ENCODE results near the gene ACSF2. TPM values are rescaled to one million over a fixed set of nuclear protein-coding genes. Genes with fewer than 3 reads are reported as not detected.

ACSF2 gene
- total and polyA plus RNA-seq, 2 of the 13 experiments (the other 11 are each of a cell fraction or from before 2014, with no cell fraction given): 87.3 to 109 TPM

DNA sequence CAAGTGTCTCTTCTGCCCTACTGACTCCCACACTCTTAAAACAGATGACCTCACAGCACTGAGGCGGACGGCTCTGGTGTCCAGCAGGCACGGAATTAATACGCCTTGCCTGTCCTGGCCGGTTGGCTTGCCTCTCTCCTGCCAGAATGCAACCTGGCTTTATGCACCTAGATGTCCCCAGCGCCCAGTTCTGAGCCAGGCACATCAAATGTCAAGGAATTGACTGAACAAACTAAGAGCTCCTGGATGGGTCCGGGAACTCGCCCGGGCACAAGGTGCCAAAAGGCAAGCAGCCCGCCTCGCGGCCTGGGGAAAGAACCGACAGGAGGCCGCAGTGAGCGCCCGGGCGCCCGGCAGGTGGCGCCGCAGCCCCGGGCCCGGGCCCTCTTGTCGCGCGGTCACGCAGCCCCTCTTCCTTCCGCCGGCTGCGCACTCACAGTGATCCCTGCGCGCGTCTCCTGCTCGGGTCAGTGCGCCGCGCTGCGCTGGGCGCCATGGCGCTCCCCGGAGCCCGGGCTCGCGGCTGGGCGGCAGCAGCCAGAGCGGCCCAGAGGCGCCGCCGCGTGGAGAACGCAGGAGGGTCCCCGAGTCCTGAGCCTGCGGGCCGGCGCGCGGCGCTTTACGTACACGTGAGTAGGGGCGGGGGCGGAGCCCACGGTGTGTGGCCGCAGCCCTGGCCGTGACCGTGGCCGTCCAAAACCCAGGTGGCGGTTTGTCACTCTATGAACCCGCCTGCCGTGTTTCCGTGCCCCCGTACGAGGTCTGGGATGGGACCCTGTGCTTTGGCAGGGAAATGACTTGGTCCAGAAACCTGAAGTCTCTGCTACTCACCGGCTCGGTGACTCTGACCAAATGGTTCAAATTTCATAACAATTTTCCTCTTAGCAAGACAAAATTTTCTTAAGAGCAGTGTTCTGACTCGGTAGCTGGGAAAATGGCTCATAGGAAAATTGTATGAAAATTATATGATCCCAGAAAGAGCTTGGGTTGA, 52.7 kb downstream of the ACSF2 start, which contains the start of gene RSAD1 (continued):
- no peak; the same call in 1 of the 2 replicates for TF ChIP-seq NFYB (CRISPR knock-in tag; IDR thresholded peaks at IDR 0.05)
- no peak; the same call in 1 of the 2 replicates for TF ChIP-seq ETV6 (CRISPR knock-in tag; conservative IDR thresholded peaks at IDR 0.05)
- peak; percentile 67; the same call in 1 of the 2 replicates for TF ChIP-seq CBFB (CRISPR knock-in tag; IDR thresholded peaks at IDR 0.05)
- TF ChIP-seq ZNF792 (CRISPR knock-in tag; IDR thresholded peaks at IDR 0.05): peak; percentile 92
- TF ChIP-seq SP5 (CRISPR knock-in tag; IDR thresholded peaks at IDR 0.05; ENCODE audit: borderline replicate concordance, low read depth): peak; percentile 78
- TF ChIP-seq ZNF282 (IDR thresholded peaks at IDR 0.05; ENCODE audit: partially characterized antibody): no peak
- no peak; the same call in 1 of the 2 replicates for TF ChIP-seq ELF1 (CRISPR knock-in tag; IDR thresholded peaks at IDR 0.05)
- TF ChIP-seq ZNF34 (CRISPR knock-in tag; IDR thresholded peaks at IDR 0.05; ENCODE audit: borderline replicate concordance): peak; percentile 78; the same call in 1 of the 2 replicates
- TF ChIP-seq SMARCE1 (IDR thresholded peaks at IDR 0.05; ENCODE audit: borderline replicate concordance): no peak
- TF ChIP-seq MAZ (IDR thresholded peaks at IDR 0.05; ENCODE audit: borderline replicate concordance, low read depth, low read length): peak; percentile 51
- TF ChIP-seq MAZ (CRISPR knock-in tag; IDR thresholded peaks at IDR 0.05; ENCODE audit: low read depth): peak; percentile 97
- TF ChIP-seq ZKSCAN8 (CRISPR knock-in tag; IDR thresholded peaks at IDR 0.05; ENCODE audit: borderline replicate concordance): peak; percentile 69; the same call in 1 of the 2 replicates
- no peak for TF ChIP-seq ZNF615 (CRISPR knock-in tag; IDR thresholded peaks at IDR 0.05; ENCODE audit: borderline replicate concordance)
- peak; percentile 84; the same call in 1 of the 2 replicates for TF ChIP-seq ZZZ3 (CRISPR knock-in tag; IDR thresholded peaks at IDR 0.05; ENCODE audit: borderline replicate concordance)
- no peak for TF ChIP-seq MED8 (CRISPR knock-in tag; IDR thresholded peaks at IDR 0.05; ENCODE audit: insufficient replicate concordance)
- TF ChIP-seq POLR2AphosphoS5 (IDR thresholded peaks at IDR 0.05; ENCODE audit: low read depth, low read length): peak; percentile 75
- TF ChIP-seq, protein P1, sequence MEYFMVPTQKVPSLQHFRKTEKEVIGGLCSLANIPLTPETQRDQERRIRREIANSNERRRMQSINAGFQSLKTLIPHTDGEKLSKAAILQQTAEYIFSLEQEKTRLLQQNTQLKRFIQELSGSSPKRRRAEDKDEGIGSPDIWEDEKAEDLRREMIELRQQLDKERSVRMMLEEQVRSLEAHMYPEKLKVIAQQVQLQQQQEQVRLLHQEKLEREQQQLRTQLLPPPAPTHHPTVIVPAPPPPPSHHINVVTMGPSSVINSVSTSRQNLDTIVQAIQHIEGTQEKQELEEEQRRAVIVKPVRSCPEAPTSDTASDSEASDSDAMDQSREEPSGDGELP (IDR thresholded peaks at IDR 0.05; ENCODE audit: borderline replicate concordance, low read depth): no peak; the same call in 1 of the 2 replicates
- TF ChIP-seq NCOA2 (CRISPR knock-in tag; IDR thresholded peaks at IDR 0.05): no peak; the same call in none of the 2 replicates
- peak; percentile 79 for TF ChIP-seq ELF3 (CRISPR knock-in tag; IDR thresholded peaks at IDR 0.05)
- peak; percentile 95 for TF ChIP-seq ZNF451 (CRISPR knock-in tag; IDR thresholded peaks at IDR 0.05)
- peak; percentile 95 for TF ChIP-seq ZNF234 (CRISPR knock-in tag; conservative IDR thresholded peaks at IDR 0.05)
- peak; percentile 92; the same call in 1 of the 2 replicates for TF ChIP-seq ZNF724P (CRISPR knock-in tag; IDR thresholded peaks at IDR 0.05; ENCODE audit: borderline replicate concordance)
- TF ChIP-seq ZNF3 (CRISPR knock-in tag; IDR thresholded peaks at IDR 0.05): no peak
- TF ChIP-seq MAF1 (CRISPR knock-in tag; IDR thresholded peaks at IDR 0.05; ENCODE audit: borderline replicate concordance): no peak
- no peak for TF ChIP-seq SETDB1 (CRISPR knock-in tag; IDR thresholded peaks at IDR 0.05; ENCODE audit: borderline replicate concordance)
- TF ChIP-seq PHF21A (CRISPR knock-in tag; IDR thresholded peaks at IDR 0.05): peak; percentile 91
- peak; percentile 91 for TF ChIP-seq ZBTB38 (CRISPR knock-in tag; IDR thresholded peaks at IDR 0.05)
- TF ChIP-seq RFX1 (IDR thresholded peaks at IDR 0.05): no peak

Data from HepG2 (cell line).